ENCODE results near the gene BZW2. TPM values are rescaled to one million over a fixed set of nuclear protein-coding genes. Genes with fewer than 3 reads are reported as not detected.

Gene BZW2
- total and polyA plus RNA-seq, 11 donors = 195 to 808 (median 297) TPM

- Histone ChIP-seq H3K27ac (peak overlapping the region in 9 of 12 donors; percentile 3 to 77 (median 65)), H3K27me3 (no peaks in the 10 kb centered on the region), H3K36me3 (peaks cover 0 to 37% (median 16%) of the 10 kb centered on the region in 9 donors), H3K9me3 (peaks cover 0 to 6% (median 0%) of the 10 kb centered on the region in 12 donors), H3K4me1 (peaks cover 0 to 41% (median 27%) of the 10 kb centered on the region in 12 donors), H3K4me3 (no peak overlapping the region)
- TF ChIP-seq, protein P1, sequence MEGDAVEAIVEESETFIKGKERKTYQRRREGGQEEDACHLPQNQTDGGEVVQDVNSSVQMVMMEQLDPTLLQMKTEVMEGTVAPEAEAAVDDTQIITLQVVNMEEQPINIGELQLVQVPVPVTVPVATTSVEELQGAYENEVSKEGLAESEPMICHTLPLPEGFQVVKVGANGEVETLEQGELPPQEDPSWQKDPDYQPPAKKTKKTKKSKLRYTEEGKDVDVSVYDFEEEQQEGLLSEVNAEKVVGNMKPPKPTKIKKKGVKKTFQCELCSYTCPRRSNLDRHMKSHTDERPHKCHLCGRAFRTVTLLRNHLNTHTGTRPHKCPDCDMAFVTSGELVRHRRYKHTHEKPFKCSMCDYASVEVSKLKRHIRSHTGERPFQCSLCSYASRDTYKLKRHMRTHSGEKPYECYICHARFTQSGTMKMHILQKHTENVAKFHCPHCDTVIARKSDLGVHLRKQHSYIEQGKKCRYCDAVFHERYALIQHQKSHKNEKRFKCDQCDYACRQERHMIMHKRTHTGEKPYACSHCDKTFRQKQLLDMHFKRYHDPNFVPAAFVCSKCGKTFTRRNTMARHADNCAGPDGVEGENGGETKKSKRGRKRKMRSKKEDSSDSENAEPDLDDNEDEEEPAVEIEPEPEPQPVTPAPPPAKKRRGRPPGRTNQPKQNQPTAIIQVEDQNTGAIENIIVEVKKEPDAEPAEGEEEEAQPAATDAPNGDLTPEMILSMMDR (IDR thresholded peaks at IDR 0.05) = no peak
- TF ChIP-seq POLR2A (IDR thresholded peaks at IDR 0.05) = no peak
- intact Hi-C loops (cut with DNase I) = no loop called here
- WGBS, 4 donors = 89 to 91% (median 89%) methylated on average over 2 of the region's 2 CpGs
- DNase-seq = no peak
- no peak for ATAC-seq
These were observed 23.6 kb downstream of the BZW2 start for GRCh38 chr7:16669581-16669980.

- intact Hi-C loops (cut with DNase I) = no loop called here
These were observed 24.0 kb downstream of the BZW2 start for GRCh38 chr7:16670021-16670420.

GRCh38 chr7:16670731-16671344 is 24.9 kb downstream of the BZW2 start:
- Histone ChIP-seq H3K27me3 (no peaks in the 10 kb centered on the region), H3K4me3 (no peak overlapping the region), H3K4me1 (peaks cover 0 to 41% (median 23%) of the 10 kb centered on the region in 12 donors), H3K36me3 (peaks cover 0 to 43% (median 27%) of the 10 kb centered on the region in 9 donors), H3K27ac (peak overlapping the region in 8 of 12 donors; percentile 0 to 77 (median 52)), H3K9me3 (peaks cover 0 to 6% (median 0%) of the 10 kb centered on the region in 12 donors)
- intact Hi-C loops (cut with DNase I) = no loop called here
- no peak for DNase-seq
- no peak for ATAC-seq
- TF ChIP-seq, protein P1 (IDR thresholded peaks at IDR 0.05) = no peak
- no peak for TF ChIP-seq POLR2A (IDR thresholded peaks at IDR 0.05)
- WGBS, 4 donors = 79 to 80% (median 79%) methylated on average over 4 of the region's 4 CpGs

More at GRCh38 chr7:16670021-16670420, 24.0 kb downstream of the BZW2 start:
- peak in 1 of 4 donors; percentile 30 for ATAC-seq
- H3K27ac ChIP-seq = peak overlapping the region in 9 of 12 donors; percentile 6 to 77 (median 65)
- 47 to 77% (median 55%) methylated on average over 1 of the region's 1 CpG for WGBS, 4 donors
- H3K4me1 ChIP-seq = peaks cover 0 to 41% (median 26%) of the 10 kb centered on the region in 12 donors
- peaks cover 0 to 6% (median 0%) of the 10 kb centered on the region in 12 donors for H3K9me3 ChIP-seq
- DNase-seq = no peak
- TF ChIP-seq, protein P1 (IDR thresholded peaks at IDR 0.05) = no peak
- no peak for TF ChIP-seq POLR2A (IDR thresholded peaks at IDR 0.05)
- H3K36me3 ChIP-seq = peaks cover 0 to 42% (median 21%) of the 10 kb centered on the region in 9 donors
- H3K27me3 ChIP-seq = no peaks in the 10 kb centered on the region
- H3K4me3 ChIP-seq = no peak overlapping the region

GRCh38 chr7:16671811-16672210 is 25.8 kb downstream of the BZW2 start:
- Histone ChIP-seq H3K36me3 (peaks cover 0 to 43% (median 25%) of the 10 kb centered on the region in 9 donors), H3K4me1 (peaks cover 0 to 41% (median 22%) of the 10 kb centered on the region in 12 donors), H3K27me3 (no peaks in the 10 kb centered on the region), H3K4me3 (no peak overlapping the region), H3K27ac (peak overlapping the region in 2 of 12 donors; percentile 11 to 12), H3K9me3 (peaks cover 0 to 6% (median 0%) of the 10 kb centered on the region in 12 donors)
- intact Hi-C loops (cut with DNase I) = no loop called here
- no peak for ATAC-seq
- TF ChIP-seq, protein P1 (IDR thresholded peaks at IDR 0.05) = no peak
- no peak for TF ChIP-seq POLR2A (IDR thresholded peaks at IDR 0.05)
- DNase-seq = no peak
- WGBS, 4 donors = 82 to 91% (median 89%) methylated on average over 3 of the region's 3 CpGs
